Large intestine (tissue), 3 donors: ENCODE measurements around the gene SPHKAP. TPM values are rescaled to one million over a fixed set of nuclear protein-coding genes. Genes with fewer than 3 reads are reported as not detected.

Experiments
- DNase-seq, 2 donors: peaks; one replicate each; pipeline versions ENCODE4 v3.0.0 to v3.0.0-alpha.2; 2013
- H3K27ac ChIP-seq: one replicate; pipeline ENCODE4 v1.5.1; 2013; ENCODE audit warnings: low read length
- H3K27me3 ChIP-seq: 2 replicates; pipeline ENCODE4 v1.6.1; 2013; ENCODE audit warnings: low read length; ENCODE audit not compliant: control insufficient read depth, insufficient read depth
- H3K36me3 ChIP-seq: 2 replicates; pipeline ENCODE4 v1.6.1; 2013; ENCODE audit warnings: low read length; ENCODE audit not compliant: control insufficient read depth, insufficient read depth
- H3K4me1 ChIP-seq: one replicate; pipeline ENCODE4 v1.6.1; 2013; ENCODE audit warnings: low read length; ENCODE audit not compliant: control insufficient read depth, insufficient read depth
- H3K4me3 ChIP-seq: one replicate; pipeline ENCODE4 v1.5.1; 2013; ENCODE audit warnings: low read length
- H3K9me3 ChIP-seq: one replicate; pipeline ENCODE4 v1.6.1; 2013; ENCODE audit warnings: mild to moderate bottlenecking, low read depth, low read length, moderate library complexity; ENCODE audit not compliant: control insufficient read depth
- WGBS: methylation state at CpG from one replicate; pipeline ENCODE4 v1.1.5; 2013; ENCODE audit warnings: low lambda C conversion rate; ENCODE audit not compliant: insufficient coverage; 5-methylcytosine and 5-hydroxymethylcytosine counted together
- polyA plus RNA-seq: library from polyadenylated mRNA; unstranded; fragments of 120-200 nt; gene quantifications from one replicate; pipeline ENCODE4 v1.2.1, GENCODE V29; 2013

SPHKAP gene
- polyA plus RNA-seq, 1 donor, result 0.16 TPM

GRCh38 chr2:228037915-228038314 lies 143.6 kb downstream of the SPHKAP start:
- H3K27ac ChIP-seq, result no peak overlapping the region
- no peaks in the 10 kb centered on the region for H3K9me3 ChIP-seq
- 80% methylated on average over 1 of the region's 3 CpGs for WGBS
- H3K4me3 ChIP-seq, result no peak overlapping the region
- no peaks in the 10 kb centered on the region for H3K27me3 ChIP-seq
- H3K36me3 ChIP-seq, result no peaks in the 10 kb centered on the region
- no peaks in the 10 kb centered on the region for H3K4me1 ChIP-seq
- no peak for DNase-seq

GRCh38 chr2:228023619-228024018 lies 157.9 kb downstream of the SPHKAP start:
- 83% methylated on average over 1 of the region's 6 CpGs for WGBS
- H3K27me3 ChIP-seq, result no peaks in the 10 kb centered on the region
- no peak overlapping the region for H3K27ac ChIP-seq
- H3K9me3 ChIP-seq, result no peaks in the 10 kb centered on the region
- no peak overlapping the region for H3K4me3 ChIP-seq
- no peaks in the 10 kb centered on the region for H3K4me1 ChIP-seq
- H3K36me3 ChIP-seq, result no peaks in the 10 kb centered on the region
- DNase-seq, result no peak

- no peaks in the 10 kb centered on the region for H3K27me3 ChIP-seq
- H3K4me1 ChIP-seq, result no peaks in the 10 kb centered on the region
- no peak overlapping the region for H3K27ac ChIP-seq
- H3K9me3 ChIP-seq, result no peaks in the 10 kb centered on the region
- H3K4me3 ChIP-seq, result no peak overlapping the region
- H3K36me3 ChIP-seq, result no peaks in the 10 kb centered on the region
- no peak for DNase-seq
- 80% methylated on average over 1 of the region's 7 CpGs for WGBS
Measured at GRCh38 chr2:228018311-228018710, 163.2 kb downstream of the SPHKAP start.

GRCh38 chr2:228017784-228018183 lies 163.7 kb downstream of the SPHKAP start:
- DNase-seq, result no peak
- H3K27me3 ChIP-seq, result no peaks in the 10 kb centered on the region
- H3K36me3 ChIP-seq, result no peaks in the 10 kb centered on the region
- no CpG with 5 or more reads among the region's 14 CpGs for WGBS
- H3K4me1 ChIP-seq, result no peaks in the 10 kb centered on the region
- no peak overlapping the region for H3K27ac ChIP-seq
- H3K4me3 ChIP-seq, result no peak overlapping the region
- H3K9me3 ChIP-seq, result no peaks in the 10 kb centered on the region

- Histone ChIP-seq H3K9me3 (no peaks in the 10 kb centered on the region), H3K27ac (no peak overlapping the region), H3K36me3 (no peaks in the 10 kb centered on the region), H3K4me3 (no peak overlapping the region), H3K27me3 (no peaks in the 10 kb centered on the region), H3K4me1 (no peaks in the 10 kb centered on the region)
- whole genome bisulfite sequencing, result no CpG with 5 or more reads among the region's 10 CpGs
- DNase-seq, result no peak
Measured at GRCh38 chr2:228016402-228016801, 165.1 kb downstream of the SPHKAP start.

GRCh38 chr2:228015741-228016140 lies 165.7 kb downstream of the SPHKAP start:
- no peaks in the 10 kb centered on the region for H3K4me1 ChIP-seq
- 100% methylated on average over 1 of the region's 1 CpG for WGBS
- H3K36me3 ChIP-seq, result no peaks in the 10 kb centered on the region
- no peak overlapping the region for H3K27ac ChIP-seq
- H3K4me3 ChIP-seq, result no peak overlapping the region
- no peaks in the 10 kb centered on the region for H3K27me3 ChIP-seq
- no peak for DNase-seq
- H3K9me3 ChIP-seq, result no peaks in the 10 kb centered on the region

- Histone ChIP-seq H3K27me3 (no peaks in the 10 kb centered on the region), H3K4me3 (no peak overlapping the region), H3K27ac (no peak overlapping the region), H3K36me3 (no peaks in the 10 kb centered on the region), H3K9me3 (no peaks in the 10 kb centered on the region), H3K4me1 (no peaks in the 10 kb centered on the region)
- WGBS, result 56% methylated on average over 2 of the region's 3 CpGs
- no peak for DNase-seq
Measured at GRCh38 chr2:227996366-227996765, 185.1 kb downstream of the SPHKAP start.

GRCh38 chr2:227990937-227991336 lies 190.6 kb downstream of the SPHKAP start:
- no peak overlapping the region for H3K4me3 ChIP-seq
- H3K27ac ChIP-seq, result no peak overlapping the region
- no peaks in the 10 kb centered on the region for H3K4me1 ChIP-seq
- no peaks in the 10 kb centered on the region for H3K27me3 ChIP-seq
- 70% methylated on average over 2 of the region's 4 CpGs for WGBS
- no peaks in the 10 kb centered on the region for H3K9me3 ChIP-seq
- no peaks in the 10 kb centered on the region for H3K36me3 ChIP-seq
- DNase-seq, result no peak

- no peaks in the 10 kb centered on the region for H3K36me3 ChIP-seq
- no peak for DNase-seq
- no peak overlapping the region for H3K27ac ChIP-seq
- no peak overlapping the region for H3K4me3 ChIP-seq
- H3K4me1 ChIP-seq, result no peaks in the 10 kb centered on the region
- H3K27me3 ChIP-seq, result no peaks in the 10 kb centered on the region
- no peaks in the 10 kb centered on the region for H3K9me3 ChIP-seq
- no CpG with 5 or more reads among the region's 3 CpGs for WGBS
Measured at GRCh38 chr2:227973241-227973640, 208.2 kb downstream of the SPHKAP start.

- WGBS, result 86% methylated on average over 1 of the region's 7 CpGs
- H3K27ac ChIP-seq, result no peak overlapping the region
- H3K4me1 ChIP-seq, result no peaks in the 10 kb centered on the region
- no peak overlapping the region for H3K4me3 ChIP-seq
- no peaks in the 10 kb centered on the region for H3K36me3 ChIP-seq
- DNase-seq, result no peak
- no peaks in the 10 kb centered on the region for H3K27me3 ChIP-seq
- no peaks in the 10 kb centered on the region for H3K9me3 ChIP-seq
Measured at GRCh38 chr2:227971619-227972230, 209.8 kb downstream of the SPHKAP start.

- no peaks in the 10 kb centered on the region for H3K4me1 ChIP-seq
- no CpG with 5 or more reads among the region's 3 CpGs for WGBS
- H3K27me3 ChIP-seq, result no peaks in the 10 kb centered on the region
- H3K36me3 ChIP-seq, result no peaks in the 10 kb centered on the region
- no peak overlapping the region for H3K27ac ChIP-seq
- no peaks in the 10 kb centered on the region for H3K9me3 ChIP-seq
- no peak for DNase-seq
- no peak overlapping the region for H3K4me3 ChIP-seq
Measured at GRCh38 chr2:227960317-227960716, 221.2 kb downstream of the SPHKAP start.
